HG02678 (cell line): Measurements from ENCODE around the gene ZNF679.
"Not testable (repeated sequence)": the region's sequence is repeated elsewhere in the genome, so short reads cannot be mapped to it uniquely, and the experiment has no call there.

Source experiments
- ATAC-seq: cut with Tn5 transposase; IDR thresholded peaks from one replicate; pipeline ENCODE4 v1.9.1; 2021; ENCODE audit warnings: mild to moderate bottlenecking, moderate library complexity; ENCODE audit not compliant: unreplicated experiment

Gene ZNF679

GRCh38 chr7:64308016-64308270 lies 79.7 kb downstream of the ZNF679 start:
- ATAC-seq = no peak

- no peak for ATAC-seq
These were observed 82.2 kb downstream of the ZNF679 start for GRCh38 chr7:64310426-64310825.

- ATAC-seq = no peak
These were observed 84.6 kb downstream of the ZNF679 start for GRCh38 chr7:64312826-64313225.

- peak; percentile 100 for ATAC-seq
These were observed 85.6 kb downstream of the ZNF679 start, which contains the start of gene ZNF736 for GRCh38 chr7:64313740-64314491. Gene ZNF736 (plus strand): TSS chr7:64313961. CDS start chr7:64314151, 190 bp downstream.

GRCh38 chr7:64314566-64314965 lies 86.3 kb downstream of the ZNF679 start:
- ATAC-seq = no peak

GRCh38 chr7:64316031-64316742 lies 87.9 kb downstream of the ZNF679 start:
- ATAC-seq = not testable (repeated sequence)
